Keratinocyte (primary cell): ENCODE results near the gene TOP1. TPM values are rescaled to one million over a fixed set of nuclear protein-coding genes. Genes with fewer than 3 reads are reported as not detected.

Source experiments
- DNase-seq: peaks from one replicate; pipeline ENCODE4 v3.0.0-alpha.2; 2011; ENCODE audit warnings: low read depth, missing footprints, low spot score
- FAIRE-seq: peaks from 2 replicates; lab custom pipeline; 2011; peaks lifted over from hg19 to GRCh38; lab: Jason Lieb, UNC
- H2AFZ ChIP-seq: 2 replicates; pipeline ENCODE4 v1.6.0; 2012; ENCODE audit warnings: low read length, control low read depth, inconsistent platforms; ENCODE audit not compliant: control insufficient read depth
- H3K27ac ChIP-seq: 2 replicates; pipeline ENCODE4 v1.5.1; 2011; ENCODE audit warnings: low read length; ENCODE audit not compliant: control insufficient read depth, insufficient read depth
- H3K27me3 ChIP-seq: 3 replicates; pipeline ENCODE4 v1.6.0; 2011; ENCODE audit warnings: low read length; ENCODE audit not compliant: control insufficient read depth, insufficient read depth; ENCODE audit errors: extremely low read depth
- H3K36me3 ChIP-seq, 2 experiments: 2 replicates in 1 of 2; 3 replicates in 1 of 2; pipeline ENCODE4 v1.5.1; 2011; ENCODE audit warnings: low read length in 2 of 2, mild to moderate bottlenecking in 1 of 2; ENCODE audit not compliant: control insufficient read depth in 2 of 2, insufficient read depth in 2 of 2; ENCODE audit errors: extremely low read depth in 1 of 2
- H3K4me1 ChIP-seq: 3 replicates; pipeline ENCODE4 v1.5.1; 2011; ENCODE audit warnings: low read length; ENCODE audit not compliant: control insufficient read depth, insufficient read depth; ENCODE audit errors: extremely low read depth
- H3K4me2 ChIP-seq: 3 replicates; pipeline ENCODE4 v1.6.0; 2011; ENCODE audit warnings: low read depth, low read length; ENCODE audit not compliant: control insufficient read depth, insufficient read depth; ENCODE audit errors: extremely low read depth
- H3K4me3 ChIP-seq, 3 experiments: fragments of 200-600 bp in 1 of 3; sonication (generic) in 1 of 3; 2 replicates in 2 of 3; 3 replicates in 1 of 3; pipeline ENCODE4 v1.5.1; 2011 to 2016; ENCODE audit warnings: low read length in 3 of 3, mild to moderate bottlenecking in 3 of 3, control low read depth in 2 of 3, inconsistent platforms in 1 of 3, low read depth in 1 of 3, mixed read lengths in 1 of 3, mixed run types in 1 of 3, moderate library complexity in 1 of 3; ENCODE audit not compliant: control insufficient read depth in 2 of 3, insufficient read depth in 2 of 3; ENCODE audit errors: extremely low read depth in 1 of 3
- H3K79me2 ChIP-seq: 2 replicates; pipeline ENCODE4 v1.6.0; 2012; ENCODE audit warnings: low read length; ENCODE audit not compliant: control insufficient read depth, insufficient read depth
- H3K9ac ChIP-seq: 3 replicates; pipeline ENCODE4 v1.6.0; 2011; ENCODE audit warnings: low read length; ENCODE audit not compliant: control insufficient read depth, insufficient read depth; ENCODE audit errors: extremely low read depth
- H3K9me1 ChIP-seq: 3 replicates; pipeline ENCODE4 v1.6.0; 2011; ENCODE audit warnings: low read length; ENCODE audit not compliant: control insufficient read depth, insufficient read depth; ENCODE audit errors: extremely low read depth
- H3K9me3 ChIP-seq: 2 replicates; pipeline ENCODE4 v1.5.1; 2012; ENCODE audit warnings: low read depth, low read length; ENCODE audit not compliant: control insufficient read depth
- H4K20me1 ChIP-seq: 3 replicates; pipeline ENCODE4 v1.6.0; 2011; ENCODE audit warnings: low read length; ENCODE audit not compliant: control insufficient read depth, insufficient read depth; ENCODE audit errors: extremely low read depth
- CTCF ChIP-seq, 3 experiments: IDR thresholded peaks in 1 of 3; conservative IDR thresholded peaks in 1 of 3; optimal IDR thresholded peaks in 1 of 3; 2 replicates in 2 of 3; 3 replicates in 1 of 3; pipeline versions ENCODE3 to v1.5.1; 2011; ENCODE audit warnings: low read length in 3 of 3, mild to moderate bottlenecking in 3 of 3, moderate library complexity in 2 of 3, control low read depth in 1 of 3, inconsistent platforms in 1 of 3; ENCODE audit not compliant: insufficient read depth in 2 of 3; ENCODE audit errors: extremely low read depth in 1 of 3
- EZH2 ChIP-seq: IDR thresholded peaks from one replicate; pipeline ENCODE4 v1.6.1; 2012; ENCODE audit warnings: inconsistent platforms, mild to moderate bottlenecking, low read length, moderate library complexity
- dilution Hi-C: fragments of 300-500 bp; cut with MboI; formaldehyde crosslinking; loops from one replicate; pipeline ENCODE4 v1.7.0; 2020; ENCODE audit warnings: low sequenced_read_pairs; ENCODE audit not compliant: extremely low pct_ligation_motif_present
- polyA plus RNA-seq, 5 experiments: library from polyadenylated mRNA; depleted of rRNA in 3 of 5; stranded (reverse) in 3 of 5; stranded (forward) in 1 of 5; unstranded in 1 of 5; fragments of >200 nt; gene quantifications; 1 replicate in 1 of 5; 2 replicates in 3 of 5; 3 replicates in 1 of 5; pipeline versions ENCODE4 v1.2.1 to v1.2.3, GENCODE V29; 2011 to 2012; ENCODE audit warnings: missing spikeins in 2 of 5, low read depth in 1 of 5, low replicate concordance in 1 of 5

TOP1 gene
- polyA plus RNA-seq, 1 donor (not counting 4 experiments of a cell fraction or from before 2014, with no cell fraction given): 25.2 TPM

GRCh38 chr20:40992349-40993113 lies 36.1 kb upstream of the TOP1 start:
- H3K4me1 ChIP-seq: peaks cover 16% of the 10 kb centered on the region
- no peaks in the 10 kb centered on the region for H3K79me2 ChIP-seq
- no peak overlapping the region for H3K4me2 ChIP-seq
- FAIRE-seq (no peak), DNase-seq (no peak)
- no peaks in the 10 kb centered on the region for H4K20me1 ChIP-seq
- H3K9ac ChIP-seq: no peak overlapping the region
- no peak overlapping the region for H3K4me3 ChIP-seq
- no peaks in the 10 kb centered on the region for H3K27me3 ChIP-seq
- no peak for TF ChIP-seq EZH2
- no peak for TF ChIP-seq CTCF (optimal IDR thresholded peaks at IDR 0.05 in 1 of 3, IDR thresholded peaks at IDR 0.05 in 1 of 3, conservative IDR thresholded peaks at IDR 0.05 in 1 of 3; ENCODE audit: extremely low read depth in 1 of 3, insufficient read depth in 2 of 3, low read length in 3 of 3)
- no peaks in the 10 kb centered on the region for H3K36me3 ChIP-seq
- H2AFZ ChIP-seq: no peak overlapping the region
- H3K27ac ChIP-seq: no peak overlapping the region
- dilution Hi-C loops: no loop called here
- no peaks in the 10 kb centered on the region for H3K9me3 ChIP-seq
- no peaks in the 10 kb centered on the region for H3K9me1 ChIP-seq

- FAIRE-seq (no peak), DNase-seq (no peak)
- Histone ChIP-seq H3K27ac (no peak overlapping the region), H3K9ac (no peak overlapping the region), H3K36me3 (no peaks in the 10 kb centered on the region), H3K27me3 (no peaks in the 10 kb centered on the region), H3K9me1 (no peaks in the 10 kb centered on the region), H4K20me1 (no peaks in the 10 kb centered on the region), H3K79me2 (no peaks in the 10 kb centered on the region), H2AFZ (no peak overlapping the region), H3K4me2 (no peak overlapping the region), H3K9me3 (no peaks in the 10 kb centered on the region), H3K4me3 (no peak overlapping the region), H3K4me1 (peaks cover 16% of the 10 kb centered on the region)
- dilution Hi-C loops: no loop called here
- TF ChIP-seq EZH2 (no peak), CTCF (optimal IDR thresholded peaks at IDR 0.05 in 1 of 3, IDR thresholded peaks at IDR 0.05 in 1 of 3, conservative IDR thresholded peaks at IDR 0.05 in 1 of 3; ENCODE audit: extremely low read depth in 1 of 3, insufficient read depth in 2 of 3, low read length in 3 of 3) (no peak)
These were observed 34.7 kb upstream of the TOP1 start for GRCh38 chr20:40993794-40994540.
